ENCODE data around the gene INTS6.

GRCh38 chr13:51318876-51319275 lies 134.0 kb downstream of the INTS6 start:
- TF ChIP-seq POLR2A (IDR thresholded peaks at IDR 0.05) (no peak), CTCF (IDR thresholded peaks at IDR 0.05) (no peak)

Data from right lobe of liver (tissue), 4 donors.